ENCODE measurements around the gene CNST. TPM values are rescaled to one million over a fixed set of nuclear protein-coding genes. Genes with fewer than 3 reads are reported as not detected.

CNST gene
- total RNA-seq, 1 donor from 2014 or later: 8.3 TPM

GRCh38 chr1:246669659-246670058 lies 103.4 kb downstream of the CNST start:
- no peak overlapping the region for H3K4me3 ChIP-seq (ENCODE audit: low read depth, low read length)
- TF ChIP-seq CTCF (conservative IDR thresholded peaks at IDR 0.05; ENCODE audit: low read depth, low read length): no peak
- no peak for DNase-seq (ENCODE audit: low read depth)

GRCh38 chr1:246674049-246674448 lies 107.8 kb downstream of the CNST start:
- TF ChIP-seq CTCF (conservative IDR thresholded peaks at IDR 0.05; ENCODE audit: low read depth, low read length): no peak
- no peak overlapping the region for H3K4me3 ChIP-seq (ENCODE audit: low read depth, low read length)
- no peak for DNase-seq (ENCODE audit: low read depth)

GRCh38 chr1:246677842-246678241 lies 111.6 kb downstream of the CNST start:
- TF ChIP-seq CTCF (conservative IDR thresholded peaks at IDR 0.05; ENCODE audit: low read depth, low read length): no peak
- DNase-seq (ENCODE audit: low read depth): no peak
- H3K4me3 ChIP-seq (ENCODE audit: low read depth, low read length): no peak overlapping the region

GRCh38 chr1:246678816-246679793 lies 112.8 kb downstream of the CNST start:
- no peak overlapping the region for H3K4me3 ChIP-seq (ENCODE audit: low read depth, low read length)
- TF ChIP-seq CTCF (conservative IDR thresholded peaks at IDR 0.05; ENCODE audit: low read depth, low read length): no peak
- DNase-seq (ENCODE audit: low read depth): no peak

GRCh38 chr1:246679794-246680177 lies 113.5 kb downstream of the CNST start:
- no peak for DNase-seq (ENCODE audit: low read depth)
- TF ChIP-seq CTCF (conservative IDR thresholded peaks at IDR 0.05; ENCODE audit: low read depth, low read length): no peak
- no peak overlapping the region for H3K4me3 ChIP-seq (ENCODE audit: low read depth, low read length)

- no peak for TF ChIP-seq CTCF (conservative IDR thresholded peaks at IDR 0.05; ENCODE audit: low read depth, low read length)
- DNase-seq (ENCODE audit: low read depth): no peak
- no peak overlapping the region for H3K4me3 ChIP-seq (ENCODE audit: low read depth, low read length)
Observed at GRCh38 chr1:246680190-246680589, 113.9 kb downstream of the CNST start.
